ENCODE measurements around the gene AHNAK.

The AHNAK gene

GRCh38 chr11:62497132-62497801, 49.3 kb downstream of the AHNAK start:
- peak; percentile 5 for DNase-seq

GRCh38 chr11:62496676-62497075, 49.9 kb downstream of the AHNAK start:
- DNase-seq = no peak

- DNase-seq = no peak
Observed at GRCh38 chr11:62494246-62494645, 52.4 kb downstream of the AHNAK start.

GRCh38 chr11:62493801-62494200, 52.8 kb downstream of the AHNAK start:
- no peak for DNase-seq

- DNase-seq = no peak
Observed at GRCh38 chr11:62492586-62492985, 54.0 kb downstream of the AHNAK start.

- DNase-seq = no peak
Observed at GRCh38 chr11:62491571-62492329, 54.9 kb downstream of the AHNAK start.

- DNase-seq = no peak
Observed at GRCh38 chr11:62489204-62489603, 57.4 kb downstream of the AHNAK start.

GRCh38 chr11:62487738-62488551, 58.7 kb downstream of the AHNAK start:
- DNase-seq = no peak

GRCh38 chr11:62487136-62487535, 59.5 kb downstream of the AHNAK start:
- no peak for DNase-seq

- DNase-seq = no peak
Observed at GRCh38 chr11:62484352-62484751, 62.3 kb downstream of the AHNAK start.

GRCh38 chr11:62482753-62483152, 63.9 kb downstream of the AHNAK start:
- DNase-seq = no peak

- DNase-seq = no peak
Observed at GRCh38 chr11:62479631-62480201, 66.9 kb downstream of the AHNAK start.

- no peak for DNase-seq
Observed at GRCh38 chr11:62477927-62478326, 68.7 kb downstream of the AHNAK start.

- DNase-seq = no peak
Observed at GRCh38 chr11:62472063-62472884, 74.3 kb downstream of the AHNAK start.

- DNase-seq = no peak
Observed at GRCh38 chr11:62471603-62472002, 75.0 kb downstream of the AHNAK start.

- DNase-seq = no peak
Observed at GRCh38 chr11:62468577-62468976, 78.0 kb downstream of the AHNAK start.

- DNase-seq = no peak
Observed at GRCh38 chr11:62466444-62466843, 80.2 kb downstream of the AHNAK start.

- no peak for DNase-seq
Observed at GRCh38 chr11:62464655-62465054, 82.0 kb downstream of the AHNAK start.

- no peak for DNase-seq
Observed at GRCh38 chr11:62463121-62463542, 83.5 kb downstream of the AHNAK start.

GRCh38 chr11:62462508-62462892, 84.1 kb downstream of the AHNAK start:
- DNase-seq = no peak

GRCh38 chr11:62461740-62462507, 84.7 kb downstream of the AHNAK start:
- DNase-seq = no peak

GRCh38 chr11:62459080-62459479, 87.5 kb downstream of the AHNAK start:
- DNase-seq = no peak
